ENCODE results near the gene RREB1. TPM values are rescaled to one million over a fixed set of nuclear protein-coding genes. Genes with fewer than 3 reads are reported as not detected.
"Not testable (repeated sequence)": the region's sequence is repeated elsewhere in the genome, so short reads cannot be mapped to it uniquely, and the experiment has no call there.

Gene RREB1
- total and polyA plus RNA-seq, 12 donors: 3.0 to 47.1 (median 36.1) TPM

DNA sequence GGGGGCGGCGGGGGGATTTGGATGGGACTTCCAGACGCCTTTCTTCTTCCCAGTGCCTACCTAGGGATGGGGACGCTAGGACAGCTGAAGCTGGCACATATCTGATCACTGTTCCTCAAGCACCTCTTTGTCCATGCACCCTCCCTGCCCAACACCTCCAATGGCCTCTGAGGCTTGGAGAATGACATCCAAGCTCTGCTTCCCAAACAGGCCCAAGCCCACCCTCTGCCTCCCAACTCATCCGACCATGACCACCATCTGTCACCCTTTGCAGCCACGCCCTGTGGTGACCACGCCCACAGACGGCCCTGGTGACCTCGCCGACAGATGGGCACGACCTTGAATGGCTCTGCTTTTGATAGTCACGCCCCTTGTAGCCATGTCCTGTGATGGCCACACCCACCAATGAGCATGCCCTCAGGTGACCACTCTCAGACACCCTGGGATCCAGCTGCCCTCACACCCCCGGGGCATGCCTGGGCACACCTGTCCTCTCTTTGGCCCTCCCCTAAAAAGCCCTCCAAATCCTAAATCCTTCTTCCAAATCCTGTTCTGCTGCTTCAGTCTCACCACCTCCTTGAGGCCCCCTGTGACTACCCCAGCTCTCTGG is 154.2 kb downstream of the RREB1 start:
- ATAC-seq (peak in 7 of 8 donors; percentile 1 to 38 (median 13)), DNase-seq (no peak)
- Histone ChIP-seq H3K4me1 (peaks cover 0 to 42% (median 14%) of the 10 kb centered on the region in 9 donors), H3K4me3 (peak overlapping the region in 9 of 10 donors; percentile 52 to 77 (median 71)), H3K27ac (peak overlapping the region in 8 of 10 donors; percentile 77 to 86 (median 84)), H3K27me3 (no peaks in the 10 kb centered on the region), H3K36me3 (no peaks in the 10 kb centered on the region), H3K9me3 (peaks cover 0 to 3% (median 0%) of the 10 kb centered on the region in 11 donors)
- TF ChIP-seq, protein P1, sequence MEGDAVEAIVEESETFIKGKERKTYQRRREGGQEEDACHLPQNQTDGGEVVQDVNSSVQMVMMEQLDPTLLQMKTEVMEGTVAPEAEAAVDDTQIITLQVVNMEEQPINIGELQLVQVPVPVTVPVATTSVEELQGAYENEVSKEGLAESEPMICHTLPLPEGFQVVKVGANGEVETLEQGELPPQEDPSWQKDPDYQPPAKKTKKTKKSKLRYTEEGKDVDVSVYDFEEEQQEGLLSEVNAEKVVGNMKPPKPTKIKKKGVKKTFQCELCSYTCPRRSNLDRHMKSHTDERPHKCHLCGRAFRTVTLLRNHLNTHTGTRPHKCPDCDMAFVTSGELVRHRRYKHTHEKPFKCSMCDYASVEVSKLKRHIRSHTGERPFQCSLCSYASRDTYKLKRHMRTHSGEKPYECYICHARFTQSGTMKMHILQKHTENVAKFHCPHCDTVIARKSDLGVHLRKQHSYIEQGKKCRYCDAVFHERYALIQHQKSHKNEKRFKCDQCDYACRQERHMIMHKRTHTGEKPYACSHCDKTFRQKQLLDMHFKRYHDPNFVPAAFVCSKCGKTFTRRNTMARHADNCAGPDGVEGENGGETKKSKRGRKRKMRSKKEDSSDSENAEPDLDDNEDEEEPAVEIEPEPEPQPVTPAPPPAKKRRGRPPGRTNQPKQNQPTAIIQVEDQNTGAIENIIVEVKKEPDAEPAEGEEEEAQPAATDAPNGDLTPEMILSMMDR (IDR thresholded peaks at IDR 0.05): no peak
- intact Hi-C loops (cut with DNase I): no loop called here
- 58 to 59% methylated on average over 13 of the region's 13 CpGs for WGBS, 2 donors

DNA sequence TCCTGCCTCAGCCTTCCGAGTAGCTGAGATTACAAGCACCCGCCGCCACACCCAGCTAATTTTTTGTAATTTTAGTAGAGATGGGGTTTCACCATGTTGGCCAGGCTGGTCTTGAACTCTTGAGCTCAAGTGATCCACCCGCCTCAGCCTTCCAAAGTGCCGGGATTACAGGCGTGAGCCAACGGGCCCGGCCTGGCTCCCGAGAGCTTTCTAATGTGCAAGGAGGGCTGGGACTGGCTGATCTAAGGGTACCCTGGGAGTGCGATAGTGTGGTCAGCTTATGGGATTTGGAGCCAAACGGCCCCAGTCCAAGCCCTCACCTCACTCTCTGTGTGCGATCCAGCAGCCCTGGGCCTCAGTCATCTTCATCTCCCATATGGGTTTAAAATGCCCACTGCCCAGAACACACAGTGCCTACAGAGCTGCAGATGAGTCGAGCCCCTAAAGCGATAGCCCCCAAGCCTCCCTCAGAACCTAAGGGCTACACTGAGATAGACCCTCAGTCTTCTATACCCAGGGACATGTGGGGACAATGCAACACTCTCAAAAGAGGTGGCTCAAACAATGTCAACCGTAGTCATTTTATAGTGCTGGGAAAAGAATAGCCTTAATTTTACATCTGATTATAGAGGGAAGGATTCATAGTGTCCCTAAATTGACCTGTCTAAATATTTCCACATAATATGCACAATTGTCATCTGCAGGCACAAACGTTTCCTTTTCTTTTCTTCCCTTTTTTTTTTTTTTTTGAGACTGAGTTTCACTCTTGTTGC is 155.2 kb downstream of the RREB1 start:
- no peak for ATAC-seq
- no peaks in the 10 kb centered on the region for H3K36me3 ChIP-seq
- WGBS, 2 donors: 85 to 89% methylated on average over 15 to 16 of the region's 16 CpGs
- H3K27me3 ChIP-seq: no peaks in the 10 kb centered on the region
- no peak overlapping the region for H3K4me3 ChIP-seq
- H3K27ac ChIP-seq: peak overlapping the region in 1 of 10 donors; percentile 26
- TF ChIP-seq, protein P1 (IDR thresholded peaks at IDR 0.05): no peak
- DNase-seq: no peak
- peaks cover 0 to 51% (median 14%) of the 10 kb centered on the region in 9 donors for H3K4me1 ChIP-seq
- intact Hi-C loops (cut with DNase I): no loop called here
- H3K9me3 ChIP-seq: peaks cover 0 to 3% (median 0%) of the 10 kb centered on the region in 11 donors

DNA sequence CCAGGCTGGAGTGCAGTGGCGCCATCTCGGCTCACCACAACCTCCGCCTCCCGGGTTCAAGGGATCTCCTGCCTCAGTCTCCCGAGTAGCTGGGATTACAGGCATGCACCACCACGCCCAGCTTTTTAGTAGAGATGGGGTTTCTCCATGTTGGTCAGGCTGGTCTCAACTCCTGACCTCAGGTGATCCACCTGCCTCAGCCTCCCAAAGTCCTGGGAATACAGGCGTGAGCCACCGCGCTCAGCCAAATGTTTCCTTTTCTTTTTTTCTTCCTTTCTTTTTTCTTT is 155.7 kb downstream of the RREB1 start:
- 91 to 99% methylated on average over 9 of the region's 9 CpGs for WGBS, 2 donors
- intact Hi-C loops (cut with DNase I); DNase-seq; H3K27me3 ChIP-seq; ATAC-seq; H3K27ac ChIP-seq; H3K4me3 ChIP-seq; H3K36me3 ChIP-seq; H3K9me3 ChIP-seq: not testable (repeated sequence)
- H3K4me1 ChIP-seq: peaks cover 0 to 51% (median 14%) of the 10 kb centered on the region in 9 donors

DNA sequence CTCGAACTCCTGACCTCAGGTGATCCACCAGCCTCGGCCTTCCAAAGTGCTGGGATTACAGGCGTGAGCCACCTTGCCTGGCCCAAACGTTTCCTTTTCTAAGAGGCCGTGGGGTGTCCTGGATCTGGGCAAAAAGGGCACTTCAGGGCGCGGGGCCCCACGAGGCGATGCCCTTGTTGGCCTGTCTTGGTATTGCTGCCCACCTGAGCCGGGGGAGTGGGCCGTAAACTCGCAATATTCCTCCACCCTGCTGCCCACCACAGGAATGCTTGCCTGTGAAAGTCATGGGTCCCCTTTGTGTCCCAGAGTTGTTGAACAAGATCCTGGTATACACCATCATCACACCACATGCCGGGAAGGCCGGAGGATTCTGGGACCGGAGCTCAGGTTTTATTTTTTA is 156.3 kb downstream of the RREB1 start:
- ATAC-seq: no peak
- intact Hi-C loops (cut with DNase I): no loop called here
- Histone ChIP-seq H3K4me1 (peaks cover 0 to 51% (median 14%) of the 10 kb centered on the region in 9 donors), H3K4me3 (no peak overlapping the region), H3K36me3 (no peaks in the 10 kb centered on the region), H3K27ac (no peak overlapping the region), H3K9me3 (peaks cover 0 to 3% (median 0%) of the 10 kb centered on the region in 11 donors), H3K27me3 (no peaks in the 10 kb centered on the region)
- TF ChIP-seq, protein P1 (IDR thresholded peaks at IDR 0.05): no peak
- DNase-seq: no peak
- WGBS, 2 donors: 95 to 96% methylated on average over 15 of the region's 15 CpGs

Measured in heart right ventricle (tissue), 16 donors.